SK-N-SH treated with all-trans-retinoic acid at 6 μM for 48 hours (cell line): ENCODE data around the gene OAF.

Experiments
- ARNTL ChIP-seq: fragments of 450-650 bp; formaldehyde crosslinking; IDR thresholded peaks from 2 replicates; pipeline ENCODE4 v1.5.0; 2020; ENCODE audit warnings: low read depth, mild to moderate bottlenecking, moderate library complexity, borderline replicate concordance
- RARB ChIP-seq: fragments of 250-450 bp; sonication (Bioruptor Pico); IDR thresholded peaks from 2 replicates; pipeline ENCODE4 v1.8.0; 2021; ENCODE audit warnings: mild to moderate bottlenecking, moderate library complexity
- ZC3H10 ChIP-seq: fragments of 250-450 bp; sonication (Bioruptor Pico); IDR thresholded peaks from 2 replicates; pipeline ENCODE4 v1.5.1; 2021; ENCODE audit warnings: mild to moderate bottlenecking, moderate library complexity
- ZFP3 ChIP-seq: fragments of 250-450 bp; sonication (Bioruptor Pico); IDR thresholded peaks from 2 replicates; pipeline ENCODE4 v1.5.0; 2020; ENCODE audit warnings: mild to moderate bottlenecking, moderate library complexity
- ZFP30 ChIP-seq: fragments of 450-650 bp; formaldehyde crosslinking; IDR thresholded peaks from 2 replicates; pipeline ENCODE4 v1.5.0; 2022; ENCODE audit warnings: mild to moderate bottlenecking, moderate library complexity
- ZNF8 ChIP-seq: fragments of 450-650 bp; formaldehyde crosslinking; IDR thresholded peaks from 2 replicates; pipeline ENCODE4 v1.5.0; 2020; ENCODE audit warnings: mild to moderate bottlenecking, moderate library complexity
- TF ChIP-seq, protein P1 (sequence below): fragments of 250-450 bp; sonication (Bioruptor Pico); IDR thresholded peaks from 2 replicates; pipeline ENCODE4 v1.5.0; 2020; ENCODE audit warnings: mild to moderate bottlenecking, moderate library complexity
- TF ChIP-seq, protein P2 (sequence below): fragments of 250-450 bp; sonication (Bioruptor Pico); IDR thresholded peaks from 2 replicates; pipeline ENCODE4 v1.8.0; 2021; ENCODE audit warnings: low read depth, mild to moderate bottlenecking, moderate library complexity, borderline replicate concordance
- TF ChIP-seq, protein P3 (sequence below): fragments of 250-450 bp; sonication (Bioruptor Pico); IDR thresholded peaks from 2 replicates; pipeline ENCODE4 v1.8.0; 2020; ENCODE audit warnings: mild to moderate bottlenecking, moderate library complexity, borderline replicate concordance

DNA sequence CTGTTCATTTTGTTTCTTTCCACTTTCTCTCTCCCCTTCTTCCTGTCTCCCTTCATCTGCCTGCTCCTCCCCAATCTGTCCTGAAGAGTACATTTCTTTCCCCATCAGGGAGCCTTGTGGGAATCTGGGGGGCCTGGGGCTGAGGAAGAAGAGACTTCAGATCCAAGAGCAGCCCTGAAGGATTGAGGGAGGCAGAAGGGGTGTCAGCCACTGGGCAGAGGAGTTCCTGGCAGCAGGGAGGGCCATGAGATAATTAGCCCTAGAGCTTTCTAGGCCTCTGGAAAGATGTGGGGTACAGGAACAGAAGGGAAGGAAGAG lies 24.4 kb upstream of the OAF start:
- TF ChIP-seq ARNTL (CRISPR knock-in tag) (no peak), ZFP3 (no peak), ZFP30 (CRISPR knock-in tag) (no peak), ZNF8 (CRISPR knock-in tag) (no peak), RARB (CRISPR knock-in tag) (no peak), ZC3H10 (no peak)
- TF ChIP-seq, protein P1, sequence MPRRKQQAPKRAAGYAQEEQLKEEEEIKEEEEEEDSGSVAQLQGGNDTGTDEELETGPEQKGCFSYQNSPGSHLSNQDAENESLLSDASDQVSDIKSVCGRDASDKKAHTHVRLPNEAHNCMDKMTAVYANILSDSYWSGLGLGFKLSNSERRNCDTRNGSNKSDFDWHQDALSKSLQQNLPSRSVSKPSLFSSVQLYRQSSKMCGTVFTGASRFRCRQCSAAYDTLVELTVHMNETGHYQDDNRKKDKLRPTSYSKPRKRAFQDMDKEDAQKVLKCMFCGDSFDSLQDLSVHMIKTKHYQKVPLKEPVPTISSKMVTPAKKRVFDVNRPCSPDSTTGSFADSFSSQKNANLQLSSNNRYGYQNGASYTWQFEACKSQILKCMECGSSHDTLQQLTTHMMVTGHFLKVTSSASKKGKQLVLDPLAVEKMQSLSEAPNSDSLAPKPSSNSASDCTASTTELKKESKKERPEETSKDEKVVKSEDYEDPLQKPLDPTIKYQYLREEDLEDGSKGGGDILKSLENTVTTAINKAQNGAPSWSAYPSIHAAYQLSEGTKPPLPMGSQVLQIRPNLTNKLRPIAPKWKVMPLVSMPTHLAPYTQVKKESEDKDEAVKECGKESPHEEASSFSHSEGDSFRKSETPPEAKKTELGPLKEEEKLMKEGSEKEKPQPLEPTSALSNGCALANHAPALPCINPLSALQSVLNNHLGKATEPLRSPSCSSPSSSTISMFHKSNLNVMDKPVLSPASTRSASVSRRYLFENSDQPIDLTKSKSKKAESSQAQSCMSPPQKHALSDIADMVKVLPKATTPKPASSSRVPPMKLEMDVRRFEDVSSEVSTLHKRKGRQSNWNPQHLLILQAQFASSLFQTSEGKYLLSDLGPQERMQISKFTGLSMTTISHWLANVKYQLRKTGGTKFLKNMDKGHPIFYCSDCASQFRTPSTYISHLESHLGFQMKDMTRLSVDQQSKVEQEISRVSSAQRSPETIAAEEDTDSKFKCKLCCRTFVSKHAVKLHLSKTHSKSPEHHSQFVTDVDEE (CRISPR knock-in tag) = no peak
- TF ChIP-seq, protein P2, sequence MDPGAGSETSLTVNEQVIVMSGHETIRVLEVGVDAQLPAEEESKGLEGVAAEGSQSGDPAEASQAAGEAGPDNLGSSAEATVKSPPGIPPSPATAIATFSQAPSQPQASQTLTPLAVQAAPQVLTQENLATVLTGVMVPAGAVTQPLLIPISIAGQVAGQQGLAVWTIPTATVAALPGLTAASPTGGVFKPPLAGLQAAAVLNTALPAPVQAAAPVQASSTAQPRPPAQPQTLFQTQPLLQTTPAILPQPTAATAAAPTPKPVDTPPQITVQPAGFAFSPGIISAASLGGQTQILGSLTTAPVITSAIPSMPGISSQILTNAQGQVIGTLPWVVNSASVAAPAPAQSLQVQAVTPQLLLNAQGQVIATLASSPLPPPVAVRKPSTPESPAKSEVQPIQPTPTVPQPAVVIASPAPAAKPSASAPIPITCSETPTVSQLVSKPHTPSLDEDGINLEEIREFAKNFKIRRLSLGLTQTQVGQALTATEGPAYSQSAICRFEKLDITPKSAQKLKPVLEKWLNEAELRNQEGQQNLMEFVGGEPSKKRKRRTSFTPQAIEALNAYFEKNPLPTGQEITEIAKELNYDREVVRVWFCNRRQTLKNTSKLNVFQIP = no peak
- TF ChIP-seq, protein P3, sequence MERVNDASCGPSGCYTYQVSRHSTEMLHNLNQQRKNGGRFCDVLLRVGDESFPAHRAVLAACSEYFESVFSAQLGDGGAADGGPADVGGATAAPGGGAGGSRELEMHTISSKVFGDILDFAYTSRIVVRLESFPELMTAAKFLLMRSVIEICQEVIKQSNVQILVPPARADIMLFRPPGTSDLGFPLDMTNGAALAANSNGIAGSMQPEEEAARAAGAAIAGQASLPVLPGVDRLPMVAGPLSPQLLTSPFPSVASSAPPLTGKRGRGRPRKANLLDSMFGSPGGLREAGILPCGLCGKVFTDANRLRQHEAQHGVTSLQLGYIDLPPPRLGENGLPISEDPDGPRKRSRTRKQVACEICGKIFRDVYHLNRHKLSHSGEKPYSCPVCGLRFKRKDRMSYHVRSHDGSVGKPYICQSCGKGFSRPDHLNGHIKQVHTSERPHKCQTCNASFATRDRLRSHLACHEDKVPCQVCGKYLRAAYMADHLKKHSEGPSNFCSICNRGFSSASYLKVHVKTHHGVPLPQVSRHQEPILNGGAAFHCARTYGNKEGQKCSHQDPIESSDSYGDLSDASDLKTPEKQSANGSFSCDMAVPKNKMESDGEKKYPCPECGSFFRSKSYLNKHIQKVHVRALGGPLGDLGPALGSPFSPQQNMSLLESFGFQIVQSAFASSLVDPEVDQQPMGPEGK (CRISPR knock-in tag) = no peak
